GM19463 (cell line): ENCODE measurements around the gene VCAM1.

ENCODE experiments used
- ATAC-seq: cut with Tn5 transposase; IDR thresholded peaks from one replicate; pipeline ENCODE4 v1.9.1; 2021; ENCODE audit warnings: mild to moderate bottlenecking, moderate library complexity; ENCODE audit not compliant: unreplicated experiment

The VCAM1 gene

DNA sequence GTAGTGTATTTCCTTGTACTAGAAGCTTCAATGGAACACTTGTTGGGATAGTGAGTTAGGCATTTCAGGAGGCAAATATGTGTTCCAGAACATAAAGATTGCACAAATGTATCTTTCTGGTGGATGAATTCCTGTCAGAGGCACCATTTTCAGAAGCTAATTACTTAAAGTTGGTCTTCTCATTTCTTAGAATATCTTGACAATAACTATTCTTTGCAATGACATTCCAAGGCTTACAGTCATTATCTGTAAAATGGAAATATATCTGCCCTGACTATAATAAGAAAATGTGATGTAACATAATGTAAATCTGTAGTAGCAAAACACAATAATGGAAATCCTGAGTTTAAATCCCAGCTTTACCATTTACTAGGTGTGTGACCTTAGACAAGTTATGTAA, 2.7 kb downstream of the VCAM1 start:
- no peak for ATAC-seq

DNA sequence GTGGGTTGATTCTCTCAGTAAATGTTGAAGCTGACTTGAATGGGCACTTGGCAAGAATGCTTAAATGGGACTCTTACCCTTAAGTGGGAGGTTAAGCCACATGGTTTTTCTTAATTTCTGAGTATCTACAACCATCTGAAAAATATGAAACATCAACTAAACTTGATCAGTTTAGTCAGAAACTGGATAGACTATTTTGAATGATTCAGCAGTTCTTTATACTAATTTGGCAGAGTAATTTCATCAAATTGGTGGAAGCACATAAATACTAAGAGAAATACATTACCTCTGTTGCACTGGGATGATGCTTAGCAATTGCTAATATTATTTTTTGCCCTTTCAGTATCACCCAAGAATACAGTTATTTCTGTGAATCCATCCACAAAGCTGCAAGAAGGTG, 4.7 kb downstream of the VCAM1 start:
- no peak for ATAC-seq

DNA sequence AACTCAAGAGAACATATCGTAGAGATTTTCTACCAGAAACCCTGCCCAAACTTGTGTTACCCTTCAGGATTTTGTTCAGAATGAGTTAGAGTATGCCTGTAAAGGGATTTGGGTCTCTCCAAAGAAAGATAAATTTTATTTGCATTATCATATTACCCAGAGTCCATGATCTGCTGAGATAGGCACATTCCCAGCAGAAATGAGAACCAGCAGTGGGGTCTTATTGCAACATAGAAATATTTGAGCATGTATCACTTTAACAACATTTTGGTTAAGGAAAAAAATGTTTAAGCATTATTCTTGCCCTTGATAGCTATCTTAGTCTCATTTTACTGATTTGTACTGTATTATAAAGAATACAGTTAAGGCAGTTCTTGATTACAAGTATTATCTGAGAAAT, 10.6 kb downstream of the VCAM1 start:
- no peak for ATAC-seq

DNA sequence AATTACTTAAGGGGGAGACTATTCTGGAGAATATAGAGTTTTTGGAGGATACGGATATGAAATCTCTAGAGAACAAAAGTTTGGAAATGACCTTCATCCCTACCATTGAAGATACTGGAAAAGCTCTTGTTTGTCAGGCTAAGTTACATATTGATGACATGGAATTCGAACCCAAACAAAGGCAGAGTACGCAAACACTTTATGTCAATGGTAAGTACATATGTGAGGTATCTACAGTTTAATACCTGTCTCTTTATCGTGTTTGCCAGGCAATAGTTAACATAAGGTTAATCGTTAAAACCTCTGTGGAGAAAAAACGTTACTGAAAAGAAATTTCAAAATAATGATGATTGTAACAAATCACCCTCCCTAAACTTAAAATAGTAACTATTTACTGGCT, 11.8 kb downstream of the VCAM1 start:
- ATAC-seq = no peak

DNA sequence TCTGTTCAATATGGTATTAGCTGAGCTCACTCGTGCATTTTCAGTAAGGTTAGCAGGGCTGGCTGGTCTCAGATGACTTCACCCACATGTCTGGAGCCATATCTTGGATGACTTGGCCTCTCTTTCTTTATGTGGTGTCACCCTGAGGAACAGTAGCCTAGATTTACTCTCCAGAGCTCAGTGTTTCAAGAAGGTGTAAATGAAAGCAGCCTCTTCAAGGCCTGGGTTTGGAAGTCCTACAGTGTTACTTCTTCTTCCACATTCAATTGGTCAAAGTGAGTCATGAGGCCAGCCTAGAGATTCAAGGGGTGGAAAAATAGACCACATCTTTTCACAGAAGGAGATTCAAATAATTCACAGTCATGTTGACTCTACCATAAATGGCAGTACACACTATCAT, 12.2 kb downstream of the VCAM1 start:
- ATAC-seq = no peak

DNA sequence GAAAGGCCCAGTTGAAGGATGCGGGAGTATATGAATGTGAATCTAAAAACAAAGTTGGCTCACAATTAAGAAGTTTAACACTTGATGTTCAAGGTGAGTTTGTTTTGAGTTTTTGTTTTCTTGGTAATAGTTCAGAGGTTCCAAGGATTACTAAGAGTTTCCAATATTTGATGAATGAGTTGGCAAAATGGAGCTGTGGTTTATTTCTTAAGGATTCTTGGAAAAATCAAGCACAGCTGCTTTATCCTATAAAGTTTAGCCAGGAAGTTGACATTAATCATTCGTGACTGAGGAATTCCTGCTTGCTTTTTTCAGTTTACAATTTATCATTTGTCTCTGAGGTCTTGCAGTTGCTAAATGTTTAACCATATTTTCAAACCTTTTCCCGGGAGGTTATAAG, 15.1 kb downstream of the VCAM1 start:
- no peak for ATAC-seq

DNA sequence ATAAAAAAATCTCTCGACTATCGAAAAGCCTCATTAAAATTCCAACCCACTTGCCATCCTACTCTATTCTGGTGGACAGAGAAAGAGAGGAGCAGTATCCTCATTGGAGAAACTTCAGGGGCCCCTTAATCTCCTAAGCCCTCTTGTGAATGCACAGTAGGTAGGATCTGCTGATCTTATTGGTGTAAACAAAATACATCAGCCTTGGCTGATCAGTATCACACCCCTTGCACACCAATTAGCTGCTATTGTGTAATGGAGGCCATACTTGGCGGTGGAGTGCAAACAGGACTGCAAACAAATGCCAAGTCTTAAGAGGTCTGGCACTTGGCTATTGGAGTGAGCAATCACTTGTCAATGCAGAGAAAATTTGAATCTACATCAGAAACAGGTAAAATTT, 15.7 kb downstream of the VCAM1 start:
- no peak for ATAC-seq

DNA sequence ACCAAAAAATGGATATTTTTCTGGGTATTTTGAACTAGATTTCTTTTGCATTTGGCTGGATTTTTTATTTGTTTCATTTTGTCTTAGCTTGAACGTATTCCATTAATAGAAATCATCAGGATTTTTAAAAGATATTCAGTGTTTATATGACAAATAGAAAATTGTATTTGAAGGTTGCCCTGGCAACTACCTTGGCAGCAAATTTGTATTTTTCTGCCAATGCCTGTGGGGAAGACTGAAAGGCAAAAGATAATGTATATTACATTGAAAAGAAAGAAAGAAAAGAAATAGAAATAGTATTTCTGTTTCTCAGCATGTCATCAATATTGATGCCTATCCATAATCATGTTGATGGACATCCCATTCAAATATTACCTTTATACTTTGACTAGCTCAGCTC, 16.8 kb downstream of the VCAM1 start:
- ATAC-seq = no peak

DNA sequence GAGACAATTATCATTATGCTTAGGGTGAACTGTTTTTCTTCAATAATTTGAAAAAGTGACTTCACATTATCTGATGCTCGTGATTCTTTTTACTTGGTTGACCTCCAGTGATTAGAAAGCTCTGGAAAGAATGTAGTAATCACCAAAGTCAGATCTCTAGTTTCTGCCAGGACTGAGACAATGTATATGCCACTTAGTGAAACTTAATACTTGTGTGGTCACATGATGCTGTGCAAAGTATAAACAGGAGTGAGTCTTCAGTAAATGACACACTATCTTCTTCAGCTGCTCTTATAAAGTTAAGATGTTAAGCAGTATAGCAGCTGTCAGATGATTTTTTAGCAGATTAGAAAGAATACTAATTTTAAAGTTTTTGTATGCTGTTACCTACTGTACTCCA, 17.2 kb downstream of the VCAM1 start:
- ATAC-seq = no peak

DNA sequence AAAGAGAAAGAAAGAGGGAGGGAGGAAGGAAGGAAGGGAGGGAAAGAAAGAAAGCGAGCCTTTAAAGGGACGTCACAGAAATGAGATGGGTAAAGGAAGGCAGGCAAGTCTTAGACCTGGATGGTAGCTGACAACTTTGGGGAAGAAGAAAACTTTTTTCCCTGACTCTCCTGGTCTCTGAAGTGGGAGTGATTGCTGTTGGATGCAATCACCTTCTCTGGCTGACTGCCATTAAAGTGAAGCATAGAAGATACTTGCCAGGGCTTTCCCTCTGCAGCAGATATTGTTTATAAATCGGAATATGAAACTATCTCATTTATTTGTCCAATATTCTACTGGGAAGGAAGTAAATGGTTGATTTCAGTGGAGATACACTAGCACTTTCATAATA, 27.0 kb downstream of the VCAM1 start:
- no peak for ATAC-seq

DNA sequence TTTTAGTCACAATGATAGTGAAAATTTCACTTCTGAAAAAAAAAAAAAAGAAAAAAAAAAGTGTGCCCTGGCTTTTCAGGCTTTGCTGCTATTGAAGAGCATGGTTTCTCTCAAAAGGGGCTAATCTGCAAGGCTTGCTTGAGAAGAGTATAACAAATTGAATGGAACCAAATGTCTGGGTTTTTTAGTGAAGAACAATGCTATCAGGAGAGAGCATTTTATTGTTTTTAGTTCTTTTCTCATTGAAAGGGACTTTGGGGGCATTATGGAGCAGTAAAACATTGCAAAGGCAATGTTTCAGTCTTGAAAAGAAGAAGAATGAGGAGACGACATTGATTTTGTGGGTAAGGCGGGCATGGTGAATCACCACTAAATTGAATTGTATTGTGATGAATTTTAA, 28.2 kb downstream of the VCAM1 start:
- no peak for ATAC-seq

DNA sequence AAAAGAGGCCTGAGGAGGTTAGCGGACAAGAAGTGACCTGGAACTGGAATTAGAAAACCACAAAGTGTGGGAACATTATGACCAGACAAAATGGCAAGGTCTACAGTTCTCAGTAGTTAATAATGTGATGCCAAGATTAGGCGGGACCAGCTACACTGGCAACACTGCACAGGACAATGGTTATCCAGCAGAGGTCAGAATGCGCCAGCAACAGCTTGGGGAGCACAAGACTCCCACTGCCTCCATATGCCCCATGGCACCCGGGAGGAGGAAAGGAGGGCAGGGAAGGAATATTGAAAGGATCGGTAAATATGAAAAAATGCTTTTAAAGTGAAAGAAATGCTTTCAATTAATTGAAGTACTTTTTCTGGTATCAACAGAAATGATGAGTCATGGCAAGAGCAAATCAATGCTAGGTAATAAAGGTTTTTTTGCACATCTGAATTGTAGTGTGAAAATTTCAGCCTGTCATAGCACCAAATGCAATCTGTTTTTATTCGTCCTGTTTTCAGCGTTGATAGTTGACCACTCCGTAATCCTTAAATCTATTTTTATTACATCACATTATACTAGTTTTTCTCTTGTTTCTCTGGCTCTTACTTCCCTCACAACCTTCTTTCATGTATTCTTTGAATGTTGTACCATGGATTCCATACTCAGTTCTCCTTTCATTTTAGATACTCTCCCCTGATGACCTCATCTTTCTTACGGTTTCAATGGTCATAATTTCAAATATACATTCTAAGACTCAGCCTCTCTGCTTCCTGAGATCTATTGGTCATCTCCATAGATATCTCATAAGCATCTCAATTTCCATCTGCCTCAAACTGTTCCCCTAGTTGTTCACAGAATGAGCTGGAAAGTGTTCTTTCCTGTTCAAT, 30.7 kb downstream of the VCAM1 start:
- no peak for ATAC-seq

DNA sequence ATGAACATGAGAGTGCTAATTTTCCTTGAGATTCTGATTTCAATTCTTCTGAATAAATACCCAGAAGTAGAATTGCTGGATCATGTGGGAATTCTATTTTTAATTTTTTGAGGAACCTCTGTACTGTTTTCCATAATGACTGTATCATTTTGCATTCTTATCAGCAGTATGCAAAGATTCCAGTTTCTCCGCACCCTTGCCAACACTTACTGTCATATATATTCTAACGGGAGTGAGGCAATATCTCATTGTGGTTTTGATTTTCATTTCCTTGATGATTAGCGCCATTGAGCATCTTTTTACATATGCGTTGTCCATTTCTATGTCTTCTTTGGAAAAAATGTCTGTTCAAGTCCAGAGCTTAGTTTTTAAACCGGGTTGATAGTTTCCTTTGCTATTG, 33.2 kb downstream of the VCAM1 start:
- ATAC-seq = no peak

DNA sequence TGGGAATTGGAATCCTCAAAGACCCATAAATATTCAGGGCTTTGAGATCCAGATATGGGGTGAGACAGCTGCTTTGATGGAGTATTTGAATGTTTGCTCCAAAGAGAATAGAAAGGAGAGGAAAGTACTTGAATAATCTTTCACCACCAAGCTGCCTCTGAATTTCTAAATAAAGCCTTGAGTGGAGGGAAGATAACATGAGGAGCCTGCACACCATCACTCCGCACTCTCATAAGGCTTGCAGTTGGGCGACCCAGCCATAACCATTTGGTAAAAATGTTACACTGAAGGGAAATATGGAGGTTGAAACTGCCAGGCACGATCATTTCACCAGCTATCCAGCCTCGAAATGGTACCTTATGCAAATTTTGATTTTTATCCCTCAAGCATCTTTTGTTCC, 38.4 kb downstream of the VCAM1 start:
- ATAC-seq = no peak

DNA sequence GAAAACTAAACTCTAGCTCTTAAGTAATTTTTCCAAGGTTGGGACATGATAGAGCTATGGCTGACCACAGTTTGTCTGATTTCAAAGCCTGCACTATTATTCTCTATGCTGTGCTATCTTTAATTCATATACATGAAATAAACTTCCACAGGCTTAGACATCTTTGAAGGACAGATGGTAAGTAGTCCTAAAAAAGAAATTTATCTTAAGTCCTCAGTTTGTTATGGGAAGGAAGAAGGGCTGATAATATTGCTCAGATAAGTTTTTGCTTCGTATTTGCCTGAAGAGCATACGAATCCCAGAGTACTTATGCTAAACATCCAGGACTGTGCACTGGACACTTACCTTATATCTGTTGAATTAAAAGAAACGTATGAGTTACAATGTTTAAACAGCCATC, 39.6 kb downstream of the VCAM1 start:
- no peak for ATAC-seq

DNA sequence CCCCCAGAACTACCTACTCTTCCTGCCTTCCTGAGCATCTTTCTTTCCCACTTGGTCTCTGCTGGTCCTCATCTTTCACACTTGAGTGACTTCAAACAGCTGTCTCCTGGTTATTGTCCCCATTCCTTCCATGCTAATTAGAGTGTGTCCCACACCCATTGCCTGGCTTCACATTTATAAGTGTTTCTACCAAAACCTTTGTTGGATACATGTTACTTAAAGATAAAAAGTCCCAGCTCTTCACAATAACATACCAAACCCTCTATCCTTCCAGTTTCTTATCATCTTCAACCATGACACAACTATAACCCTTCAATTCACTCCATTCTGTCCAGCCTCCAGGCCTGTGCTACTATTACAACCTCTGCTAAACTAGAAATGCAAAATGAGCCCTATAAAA, 41.0 kb downstream of the VCAM1 start:
- no peak for ATAC-seq

DNA sequence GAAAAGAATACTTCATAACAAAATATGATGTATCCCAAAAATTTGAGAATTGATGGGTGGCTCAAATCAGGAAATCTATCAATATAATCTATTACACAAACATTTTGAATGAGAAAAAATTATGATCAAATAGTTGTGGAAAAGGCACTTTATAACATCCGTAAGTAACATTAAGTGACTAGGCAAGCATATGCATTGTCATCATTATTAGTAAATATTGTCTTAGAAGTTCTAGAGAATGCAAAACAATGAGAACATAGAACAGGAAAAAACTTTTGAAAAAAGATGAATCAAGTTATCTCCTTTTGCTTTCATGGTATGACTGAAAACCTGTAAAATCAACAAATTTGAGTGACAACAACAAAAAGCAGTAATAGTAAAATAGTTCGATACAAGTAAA, 42.9 kb downstream of the VCAM1 start:
- ATAC-seq = no peak

DNA sequence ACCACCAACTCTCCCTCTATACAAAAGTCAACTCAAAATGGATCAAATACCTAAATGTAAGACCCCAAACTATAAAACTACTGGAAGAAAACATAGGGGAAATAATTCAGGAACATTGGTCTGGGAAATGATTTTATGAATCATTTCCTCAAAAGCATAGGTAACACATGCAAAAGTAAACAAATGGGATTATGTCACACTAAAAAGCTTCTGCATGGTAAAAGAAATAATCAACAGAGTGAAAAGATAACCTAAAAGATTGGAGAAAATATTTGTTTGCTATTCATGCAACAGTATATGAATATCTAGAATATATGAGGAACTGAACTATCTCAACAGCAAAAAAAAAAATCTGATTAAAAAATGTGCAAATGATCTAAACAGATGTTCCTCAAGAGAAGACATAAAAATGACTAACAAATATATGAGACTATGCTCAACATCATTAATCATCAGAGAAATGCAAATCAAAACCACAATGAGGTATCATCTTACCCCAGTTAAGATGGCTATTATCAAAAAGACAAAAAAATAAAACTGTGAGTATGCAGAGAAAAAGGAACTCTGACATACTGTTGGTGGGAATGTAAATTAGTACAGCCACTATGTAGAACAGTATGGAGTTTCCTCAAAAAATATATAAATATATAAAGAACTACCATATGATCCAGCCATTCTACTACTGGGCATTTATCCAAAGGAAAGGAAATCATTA, 47.8 kb downstream of the VCAM1 start:
- no peak for ATAC-seq

DNA sequence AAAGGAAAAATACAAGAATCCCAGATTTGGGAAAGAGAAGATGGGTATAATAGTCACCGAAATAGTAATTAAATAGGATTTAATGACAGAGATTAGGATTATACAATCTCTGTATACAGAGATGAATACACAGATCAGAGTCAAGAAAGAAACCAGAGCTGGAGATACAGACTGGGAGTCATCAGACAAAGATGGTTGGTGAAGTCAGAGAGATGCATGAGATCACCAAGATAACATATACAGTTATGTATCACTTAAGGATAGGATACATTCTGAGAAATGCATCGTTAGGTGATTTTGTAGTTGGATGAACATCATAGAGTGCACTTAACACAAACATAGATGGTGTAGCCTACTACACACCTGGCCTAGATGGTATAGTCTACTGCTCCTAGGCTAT, 49.8 kb downstream of the VCAM1 start:
- no peak for ATAC-seq

DNA sequence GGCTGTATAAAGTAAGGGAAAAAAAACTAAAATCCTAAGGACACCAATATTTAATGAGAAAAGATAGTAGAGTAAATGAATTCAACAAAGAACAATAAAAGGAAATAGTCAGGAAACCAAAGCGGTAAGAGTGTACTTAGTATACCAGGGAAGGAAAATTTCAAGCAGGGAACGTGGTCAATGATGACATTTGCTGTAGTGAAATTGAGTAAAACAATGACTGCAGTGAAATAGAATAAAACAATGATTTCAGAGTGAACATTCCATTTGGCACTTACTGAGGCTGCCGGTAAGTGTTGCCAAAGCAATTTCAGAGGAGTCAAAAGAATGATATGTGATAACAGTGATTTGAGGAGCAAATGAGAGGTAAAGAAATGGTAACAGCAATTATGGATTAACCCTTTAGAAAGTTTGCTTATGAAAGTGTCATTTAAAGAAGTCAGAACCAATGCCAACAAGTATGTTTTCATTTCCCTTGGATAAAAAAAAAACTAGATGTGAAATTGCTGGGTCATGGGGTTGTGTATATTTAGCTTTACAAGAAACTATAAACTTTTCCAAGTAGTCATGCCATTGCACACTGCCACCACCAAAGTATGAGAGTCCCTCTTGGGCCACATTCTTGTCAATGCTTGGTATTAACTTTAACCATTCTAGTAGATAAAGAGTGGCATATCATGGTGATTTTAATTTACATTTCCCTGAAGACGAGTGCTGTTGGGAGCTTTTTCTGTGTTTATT, 50.5 kb downstream of the VCAM1 start:
- no peak for ATAC-seq

DNA sequence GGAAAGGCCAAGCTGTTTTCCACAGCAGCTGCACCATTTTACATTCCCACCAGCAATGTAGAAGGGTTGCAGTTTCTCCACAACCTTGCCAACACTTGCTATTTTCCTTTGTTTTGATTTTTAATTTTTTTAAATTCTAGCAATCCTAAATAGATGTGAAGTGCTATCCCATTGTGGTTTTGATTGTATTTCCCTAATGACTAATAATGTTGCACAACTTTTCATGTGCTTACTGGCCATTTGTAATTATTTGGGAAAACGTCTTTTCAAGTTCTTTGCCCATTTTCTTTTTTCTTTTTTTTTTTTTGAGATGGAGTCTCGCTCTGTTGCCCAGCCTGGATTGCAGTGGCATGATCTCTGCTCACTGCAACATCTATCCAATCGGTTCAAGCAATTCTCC, 53.9 kb downstream of the VCAM1 start:
- ATAC-seq = no peak

DNA sequence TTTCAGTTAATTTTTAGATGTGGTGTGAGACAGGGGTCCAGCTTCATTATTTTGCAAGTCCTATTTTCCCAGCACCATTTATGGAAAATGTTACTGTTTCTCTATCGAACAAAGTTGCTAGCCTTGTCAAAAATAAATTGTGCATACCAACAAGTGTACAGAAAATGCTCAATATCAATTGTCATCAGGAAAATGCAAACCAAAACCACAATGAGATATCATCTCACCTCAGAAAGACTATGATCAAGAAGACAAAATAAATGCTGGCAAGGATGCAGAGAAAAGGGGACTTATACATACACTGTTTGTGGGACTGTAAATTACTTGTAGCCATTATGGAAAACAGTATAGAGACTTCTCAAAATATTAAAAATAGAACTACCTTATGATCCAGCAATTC, 54.8 kb downstream of the VCAM1 start:
- ATAC-seq = no peak
